ENCODE measurements around the gene USP22.

Gene USP22

DNA sequence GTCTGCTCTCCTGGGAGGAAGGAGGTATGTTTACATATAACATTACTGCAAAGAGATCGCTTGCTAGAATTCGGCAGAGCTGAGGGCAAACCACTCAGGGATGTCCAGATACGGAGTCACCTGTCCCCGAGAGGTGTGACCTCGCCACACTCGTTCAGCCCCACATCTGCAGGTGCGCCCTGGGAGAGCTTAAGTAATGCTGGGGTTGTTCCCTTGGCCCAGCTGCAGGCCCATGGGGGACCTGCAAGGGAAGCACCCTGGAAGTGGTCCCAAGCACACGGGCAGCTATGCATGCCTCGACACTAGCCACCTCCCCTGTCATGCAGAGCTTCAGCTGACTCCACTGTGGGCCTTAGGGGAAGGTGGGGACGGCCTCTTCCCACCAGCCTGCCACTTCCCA is 22.2 kb downstream of the USP22 start:
- no peak for DNase-seq (ENCODE audit: low read depth)

DNA sequence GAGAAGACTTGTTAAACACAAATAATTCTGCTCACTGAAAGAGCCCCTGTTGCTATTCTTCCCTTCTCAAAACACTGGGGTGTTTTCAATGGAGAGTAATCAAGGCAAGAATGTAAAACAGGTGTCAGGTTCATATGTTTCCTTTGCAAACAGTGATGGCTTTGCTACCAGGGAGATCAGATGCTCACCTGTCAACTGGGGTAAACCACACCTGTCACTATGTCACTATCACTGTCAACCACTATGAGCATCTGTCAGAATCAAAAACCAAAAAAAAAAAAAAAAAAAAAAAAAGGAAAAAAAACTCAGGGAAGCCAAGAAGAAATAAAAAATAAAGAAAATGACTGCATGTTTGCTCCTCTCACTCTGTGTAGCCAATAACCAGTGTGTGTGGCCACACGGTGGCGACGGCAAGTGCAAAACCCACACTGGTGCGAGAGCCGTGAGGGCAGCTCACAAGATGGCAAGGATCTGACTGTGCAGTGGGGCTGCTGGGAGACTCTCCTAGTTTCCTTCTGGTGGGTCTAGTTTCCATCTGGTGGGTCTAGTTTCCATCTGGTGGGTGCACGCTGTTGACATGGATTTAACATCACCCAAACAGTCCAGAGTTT is 22.7 kb downstream of the USP22 start:
- TF ChIP-seq, protein P1, sequence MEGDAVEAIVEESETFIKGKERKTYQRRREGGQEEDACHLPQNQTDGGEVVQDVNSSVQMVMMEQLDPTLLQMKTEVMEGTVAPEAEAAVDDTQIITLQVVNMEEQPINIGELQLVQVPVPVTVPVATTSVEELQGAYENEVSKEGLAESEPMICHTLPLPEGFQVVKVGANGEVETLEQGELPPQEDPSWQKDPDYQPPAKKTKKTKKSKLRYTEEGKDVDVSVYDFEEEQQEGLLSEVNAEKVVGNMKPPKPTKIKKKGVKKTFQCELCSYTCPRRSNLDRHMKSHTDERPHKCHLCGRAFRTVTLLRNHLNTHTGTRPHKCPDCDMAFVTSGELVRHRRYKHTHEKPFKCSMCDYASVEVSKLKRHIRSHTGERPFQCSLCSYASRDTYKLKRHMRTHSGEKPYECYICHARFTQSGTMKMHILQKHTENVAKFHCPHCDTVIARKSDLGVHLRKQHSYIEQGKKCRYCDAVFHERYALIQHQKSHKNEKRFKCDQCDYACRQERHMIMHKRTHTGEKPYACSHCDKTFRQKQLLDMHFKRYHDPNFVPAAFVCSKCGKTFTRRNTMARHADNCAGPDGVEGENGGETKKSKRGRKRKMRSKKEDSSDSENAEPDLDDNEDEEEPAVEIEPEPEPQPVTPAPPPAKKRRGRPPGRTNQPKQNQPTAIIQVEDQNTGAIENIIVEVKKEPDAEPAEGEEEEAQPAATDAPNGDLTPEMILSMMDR (IDR thresholded peaks at IDR 0.05; ENCODE audit: low read length, missing control alignments), result peak; percentile 45
- peak; percentile 53 for DNase-seq (ENCODE audit: low read depth)
- H3K4me3 ChIP-seq (replicated peaks; ENCODE audit: low read depth, low read length), result no peak overlapping the region

More for the DNA sequence above, 22.2 kb downstream of the USP22 start:
- TF ChIP-seq, protein P1 (IDR thresholded peaks at IDR 0.05; ENCODE audit: low read length, missing control alignments), result no peak
- H3K4me3 ChIP-seq (replicated peaks; ENCODE audit: low read depth, low read length), result no peak overlapping the region

DNA sequence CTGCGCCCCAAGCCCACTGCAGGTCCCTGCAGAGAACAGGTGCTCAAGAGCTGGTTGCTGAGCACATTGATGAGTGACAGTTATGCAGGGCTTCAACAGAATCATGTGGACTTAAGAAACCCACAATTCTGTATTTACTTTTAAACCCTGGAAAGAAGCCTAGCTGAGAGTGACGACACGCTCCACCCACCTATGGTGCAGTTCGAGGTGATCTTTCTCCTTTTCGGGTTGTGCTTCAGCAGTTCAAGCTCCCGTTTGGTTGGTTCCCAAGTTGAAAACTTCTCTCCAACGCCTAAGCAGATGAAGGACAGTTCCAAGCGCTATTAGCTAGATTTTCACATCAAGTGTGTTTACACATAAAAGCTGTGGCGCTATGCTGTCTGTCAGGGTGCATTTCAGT is 23.9 kb downstream of the USP22 start:
- no peak for DNase-seq (ENCODE audit: low read depth)
- TF ChIP-seq, protein P1 (IDR thresholded peaks at IDR 0.05; ENCODE audit: low read length, missing control alignments), result no peak
- H3K4me3 ChIP-seq (replicated peaks; ENCODE audit: low read depth, low read length), result no peak overlapping the region

DNA sequence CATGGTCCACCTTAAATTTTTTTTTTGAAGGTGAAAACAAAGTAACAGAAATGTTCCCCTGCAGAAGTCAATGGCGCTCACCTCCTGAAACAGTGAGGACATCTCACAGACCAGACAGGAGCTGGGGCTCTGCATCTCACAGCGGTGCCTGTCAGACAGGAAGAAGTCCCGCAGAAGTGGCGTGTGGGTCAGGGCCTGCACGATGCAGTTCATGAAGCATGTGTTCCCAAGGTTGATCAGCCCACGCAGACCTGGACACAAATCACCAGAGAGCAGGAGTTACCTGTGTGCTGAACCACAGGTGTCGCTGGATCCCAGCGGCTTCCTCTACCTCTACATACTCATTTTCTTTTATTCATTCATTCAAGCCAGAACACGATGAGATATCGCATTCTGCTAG is 24.9 kb downstream of the USP22 start:
- no peak overlapping the region for H3K4me3 ChIP-seq (replicated peaks; ENCODE audit: low read depth, low read length)
- DNase-seq (ENCODE audit: low read depth), result no peak
- TF ChIP-seq, protein P1 (IDR thresholded peaks at IDR 0.05; ENCODE audit: low read length, missing control alignments), result no peak

DNA sequence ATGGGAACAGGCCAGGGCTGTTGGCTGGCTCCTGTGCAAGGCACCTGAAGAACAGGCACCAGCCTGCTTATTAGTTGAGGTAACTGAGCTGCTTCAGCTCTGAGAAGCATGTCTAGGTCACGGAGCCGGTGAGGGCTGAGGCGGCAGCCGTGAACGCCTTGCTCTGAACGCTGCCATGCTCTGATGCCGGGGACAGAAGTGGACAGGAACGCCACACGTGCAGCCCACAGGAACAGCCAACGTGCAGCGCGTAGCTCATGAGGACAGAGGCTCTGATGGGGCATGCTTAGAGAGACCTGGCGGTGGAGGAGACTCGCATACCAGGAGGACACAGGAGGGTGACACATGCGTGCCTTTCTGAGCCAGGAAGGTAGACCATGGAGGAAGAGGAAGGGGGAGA is 25.6 kb downstream of the USP22 start:
- TF ChIP-seq, protein P1 (IDR thresholded peaks at IDR 0.05; ENCODE audit: low read length, missing control alignments), result no peak
- no peak for DNase-seq (ENCODE audit: low read depth)
- no peak overlapping the region for H3K4me3 ChIP-seq (replicated peaks; ENCODE audit: low read depth, low read length)

DNA sequence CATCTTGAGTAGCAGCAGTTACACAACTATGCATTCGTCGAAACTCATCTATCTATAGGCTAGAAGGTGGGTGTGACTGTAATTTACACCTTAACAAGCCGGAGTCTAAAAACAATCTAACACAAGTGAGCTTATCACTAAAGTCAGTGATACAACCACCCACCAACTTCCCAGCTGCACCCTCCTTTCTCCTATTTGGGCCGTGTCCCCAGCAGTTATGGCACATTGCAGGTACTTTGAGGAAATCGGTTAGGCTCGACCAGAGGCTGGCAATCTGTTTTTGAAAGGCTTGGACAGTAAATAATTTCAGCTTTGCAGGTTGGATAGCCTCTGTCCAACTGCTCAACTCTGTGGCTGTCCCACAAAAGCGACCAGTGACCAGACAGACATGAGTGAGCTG is 26.0 kb downstream of the USP22 start:
- TF ChIP-seq, protein P1 (IDR thresholded peaks at IDR 0.05; ENCODE audit: low read length, missing control alignments), result no peak
- H3K4me3 ChIP-seq (replicated peaks; ENCODE audit: low read depth, low read length), result no peak overlapping the region
- no peak for DNase-seq (ENCODE audit: low read depth)

DNA sequence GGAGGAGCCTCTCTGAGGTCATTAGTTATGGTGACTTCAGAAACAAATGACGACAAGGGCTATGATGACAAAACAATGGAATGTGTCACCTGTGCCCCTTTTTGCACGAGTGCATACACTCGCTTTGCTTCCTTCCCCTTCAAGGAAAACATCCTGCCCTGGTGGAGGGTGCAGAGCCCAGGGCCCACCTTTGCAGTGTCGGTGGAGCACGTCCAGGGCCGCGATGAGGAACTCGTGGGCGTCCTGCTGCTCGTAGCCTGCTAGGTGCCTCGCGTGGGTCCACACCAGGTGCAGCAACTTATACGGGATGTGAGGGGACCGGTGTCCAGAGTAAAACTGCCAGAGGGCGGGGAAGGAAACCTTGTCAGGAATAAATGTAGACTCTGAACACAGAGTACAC is 27.2 kb downstream of the USP22 start:
- no peak for DNase-seq (ENCODE audit: low read depth)
- TF ChIP-seq, protein P1 (IDR thresholded peaks at IDR 0.05; ENCODE audit: low read length, missing control alignments), result no peak
- H3K4me3 ChIP-seq (replicated peaks; ENCODE audit: low read depth, low read length), result no peak overlapping the region

All from fibroblast of pulmonary artery (primary cell).